Activated CD8-positive, alpha-beta memory T cell treated with anti-CD3 and anti-CD28 coated beads, Interleukin-2, amount 10 ng/mL, durations not matched to agents 7 days and 5 days (primary cell): ENCODE measurements around the gene IL17RE. TPM values are rescaled to one million over a fixed set of nuclear protein-coding genes. Genes with fewer than 3 reads are reported as not detected.
"Not testable (repeated sequence)": the region's sequence is repeated elsewhere in the genome, so short reads cannot be mapped to it uniquely, and the experiment has no call there.

Experiments used
- ATAC-seq: fragments of 150-1000 bp; cut with Tn5 transposase; one replicate; pipeline ENCODE4 v1.10.0; 2021; ENCODE audit warnings: moderate library complexity
- CTCF ChIA-PET: fragments of 350-600 bp; sonication (Branson Sonifier 250); formaldehyde crosslinking; loops from one replicate; lab custom pipeline; 2021; ENCODE audit warnings: antibody characterized with exemption; lab: Charles Lee
- DNase-seq: peaks from one replicate; pipeline ENCODE4 v3.0.0-alpha.2; 2020
- H3K27ac Mint-ChIP-seq: one replicate; pipeline ENCODE4 v1.8.0; 2021; ENCODE audit warnings: mild to moderate bottlenecking, mixed read lengths
- H3K27me3 Mint-ChIP-seq: one replicate; pipeline ENCODE4 v1.8.0; 2021; ENCODE audit warnings: mixed read lengths
- H3K36me3 Mint-ChIP-seq: one replicate; pipeline ENCODE4 v1.8.0; 2021; ENCODE audit warnings: mild to moderate bottlenecking, mixed read lengths
- H3K4me1 Mint-ChIP-seq: one replicate; pipeline ENCODE4 v1.8.0; 2021; ENCODE audit warnings: mixed read lengths
- H3K4me3 Mint-ChIP-seq: one replicate; pipeline ENCODE4 v1.8.0; 2021; ENCODE audit warnings: mild to moderate bottlenecking, moderate library complexity, mixed read lengths
- H3K9me3 Mint-ChIP-seq: one replicate; pipeline ENCODE4 v1.8.0; 2022; ENCODE audit warnings: low read depth, mixed read lengths
- total RNA-seq, 2 experiments: library from RNA; stranded (reverse); gene quantifications; one replicate each; pipeline ENCODE4 v1.2.3, GENCODE V29; 2021

IL17RE gene
- total RNA-seq, 2 experiments from 2014 or later: 0.68 to 1.9 TPM

GRCh38 chr3:9900965-9901415 is 1.7 kb upstream of the IL17RE start:
- H3K27ac Mint-ChIP-seq, H3K36me3 Mint-ChIP-seq, H3K4me3 Mint-ChIP-seq, ATAC-seq, DNase-seq, H3K9me3 Mint-ChIP-seq, H3K27me3 Mint-ChIP-seq: not testable (repeated sequence)
- CTCF ChIA-PET: interaction anchor here (0.9 to 3.7 kb wide), 4 partner anchors 11 to 52 kb away, joined by 3 to 16 read pairs (median 3); partner anchors contain the start of gene CRELD1
- peaks cover 25% of the 10 kb centered on the region for H3K4me1 Mint-ChIP-seq

DNA sequence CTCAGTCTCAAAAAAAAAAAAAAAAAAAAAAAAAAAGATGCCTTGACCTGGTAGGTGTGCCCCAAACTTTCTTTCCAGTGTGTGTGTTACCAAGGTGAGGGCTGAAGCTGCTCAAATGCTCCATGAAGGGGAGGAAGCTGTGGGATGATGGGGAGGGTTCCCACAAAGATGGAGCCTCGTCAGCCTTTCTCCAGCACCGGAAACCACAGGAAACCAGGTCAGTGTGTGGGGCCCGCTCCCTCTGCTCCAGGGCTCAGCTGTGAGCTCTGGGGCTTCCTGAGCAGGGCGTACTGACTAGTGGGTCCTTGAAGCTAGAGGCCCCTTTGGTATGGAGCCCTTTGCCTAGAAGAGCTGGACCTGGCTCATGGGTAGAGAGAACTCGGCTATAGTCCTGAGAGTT is 681 bp upstream of the IL17RE start:
- H3K36me3 Mint-ChIP-seq: no peaks in the 10 kb centered on the region
- no peaks in the 10 kb centered on the region for H3K27me3 Mint-ChIP-seq
- CTCF ChIA-PET: interaction anchor here (0.9 to 3.7 kb wide), 4 partner anchors 10 to 61 kb away, joined by 3 to 16 read pairs (median 4); partner anchors contain the start of gene CRELD1
- peak overlapping the region; percentile 25 for H3K27ac Mint-ChIP-seq
- no peak overlapping the region for H3K4me3 Mint-ChIP-seq
- no peaks in the 10 kb centered on the region for H3K9me3 Mint-ChIP-seq
- H3K4me1 Mint-ChIP-seq: peaks cover 25% of the 10 kb centered on the region
- ATAC-seq: peak; percentile 69
- peak; percentile 59 for DNase-seq

DNA sequence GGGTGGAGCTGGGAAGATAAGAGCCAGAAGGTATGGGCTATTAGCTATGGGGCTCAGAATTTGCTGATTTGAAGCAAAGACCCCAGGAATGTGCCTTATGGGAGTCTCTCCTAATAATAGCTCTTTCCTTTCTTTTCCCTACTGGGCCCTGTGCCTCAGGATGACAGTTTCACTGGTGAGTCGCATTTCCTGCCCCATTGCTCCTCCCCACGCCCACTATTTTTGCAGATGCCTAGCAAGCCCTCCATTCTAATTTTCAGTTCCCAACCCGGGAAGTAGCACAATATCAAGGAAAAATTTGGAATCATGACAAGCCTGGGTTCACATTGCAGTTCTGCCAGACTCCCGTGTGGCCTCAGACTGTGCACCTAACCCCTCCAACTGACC is 583 bp downstream of the IL17RE start:
- ATAC-seq: peak; percentile 41
- H3K27ac Mint-ChIP-seq: no peak overlapping the region
- no peaks in the 10 kb centered on the region for H3K27me3 Mint-ChIP-seq
- CTCF ChIA-PET: interaction anchor here (0.9 to 3.7 kb wide), 3 partner anchors 10 to 29 kb away, joined by 3 to 16 read pairs (median 3); partner anchors contain the start of gene CRELD1
- H3K4me3 Mint-ChIP-seq: no peak overlapping the region
- H3K4me1 Mint-ChIP-seq: peaks cover 25% of the 10 kb centered on the region
- H3K9me3 Mint-ChIP-seq: no peaks in the 10 kb centered on the region
- no peak for DNase-seq
- no peaks in the 10 kb centered on the region for H3K36me3 Mint-ChIP-seq

- Mint-ChIP-seq H3K36me3 (no peaks in the 10 kb centered on the region), H3K4me1 (peaks cover 25% of the 10 kb centered on the region), H3K27ac (no peak overlapping the region), H3K9me3 (no peaks in the 10 kb centered on the region), H3K4me3 (no peak overlapping the region), H3K27me3 (no peaks in the 10 kb centered on the region)
- DNase-seq (no peak), ATAC-seq (no peak)
- CTCF ChIA-PET: interaction anchor here (1.7 to 3.7 kb wide), 2 partner anchors 10 to 29 kb away, joined by 3 to 16 read pairs; partner anchors contain the start of gene CRELD1
Observed at GRCh38 chr3:9903904-9904303, 1.3 kb downstream of the IL17RE start.

GRCh38 chr3:9906480-9906879 is 3.8 kb downstream of the IL17RE start:
- H3K27me3 Mint-ChIP-seq: peaks cover 5% of the 10 kb centered on the region
- CTCF ChIA-PET: interaction anchor here (1.0 kb wide), 1 partner anchor 15 kb away, joined by 4 read pairs; no protein-coding TSS in a partner anchor
- no peaks in the 10 kb centered on the region for H3K36me3 Mint-ChIP-seq
- DNase-seq (no peak), ATAC-seq (no peak)
- peaks cover 25% of the 10 kb centered on the region for H3K4me1 Mint-ChIP-seq
- no peak overlapping the region for H3K4me3 Mint-ChIP-seq
- H3K27ac Mint-ChIP-seq: no peak overlapping the region
- H3K9me3 Mint-ChIP-seq: no peaks in the 10 kb centered on the region

GRCh38 chr3:9908286-9908685 is 5.6 kb downstream of the IL17RE start:
- Mint-ChIP-seq H3K4me3 (no peak overlapping the region), H3K27ac (no peak overlapping the region), H3K36me3 (no peaks in the 10 kb centered on the region), H3K4me1 (peaks cover 20% of the 10 kb centered on the region), H3K9me3 (no peaks in the 10 kb centered on the region), H3K27me3 (peaks cover 9% of the 10 kb centered on the region)
- CTCF ChIA-PET: no interaction called here
- ATAC-seq (no peak), DNase-seq (no peak)

GRCh38 chr3:9909221-9910013 is 6.8 kb downstream of the IL17RE start:
- peaks cover 9% of the 10 kb centered on the region for H3K27me3 Mint-ChIP-seq
- no peak overlapping the region for H3K4me3 Mint-ChIP-seq
- no peaks in the 10 kb centered on the region for H3K36me3 Mint-ChIP-seq
- DNase-seq (no peak), ATAC-seq (no peak)
- no peaks in the 10 kb centered on the region for H3K9me3 Mint-ChIP-seq
- H3K27ac Mint-ChIP-seq: no peak overlapping the region
- peaks cover 15% of the 10 kb centered on the region for H3K4me1 Mint-ChIP-seq
- CTCF ChIA-PET: no interaction called here

DNA sequence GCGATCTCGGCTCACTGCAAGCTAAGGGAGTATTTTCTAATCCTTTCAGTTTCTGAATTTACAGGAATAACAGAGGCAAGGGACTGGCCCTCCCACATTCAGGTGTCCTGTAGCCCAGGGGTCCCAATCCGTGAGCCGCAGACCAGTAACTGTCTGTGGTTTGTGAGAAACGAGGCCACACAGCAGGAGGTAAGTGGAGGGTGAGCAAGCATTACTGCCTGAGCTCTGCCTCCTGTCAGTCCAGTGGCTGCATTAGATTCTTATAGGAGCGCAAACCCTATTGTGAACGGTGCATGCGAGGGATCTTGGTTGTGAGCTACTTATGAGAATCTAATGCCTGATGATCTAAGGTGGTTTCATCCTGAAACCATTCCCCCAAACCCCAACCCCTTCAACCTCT is 9.2 kb downstream of the IL17RE start:
- H3K4me1 Mint-ChIP-seq: peaks cover 25% of the 10 kb centered on the region
- ATAC-seq: no peak
- H3K4me3 Mint-ChIP-seq: no peak overlapping the region
- H3K9me3 Mint-ChIP-seq: no peaks in the 10 kb centered on the region
- H3K36me3 Mint-ChIP-seq: no peaks in the 10 kb centered on the region
- H3K27me3 Mint-ChIP-seq: peaks cover 16% of the 10 kb centered on the region
- no peak for DNase-seq
- CTCF ChIA-PET: interaction anchor here (0.8 to 3.4 kb wide), 6 partner anchors 9 to 21 kb away, joined by 3 to 18 read pairs (median 4); partner anchors contain the start of genes CRELD1 and JAGN1
- no peak overlapping the region for H3K27ac Mint-ChIP-seq

GRCh38 chr3:9912294-9912935 is 9.8 kb downstream of the IL17RE start:
- no peak overlapping the region for H3K27ac Mint-ChIP-seq
- DNase-seq: no peak
- no peaks in the 10 kb centered on the region for H3K9me3 Mint-ChIP-seq
- H3K4me1 Mint-ChIP-seq: peaks cover 25% of the 10 kb centered on the region
- H3K4me3 Mint-ChIP-seq: no peak overlapping the region
- CTCF ChIA-PET: interaction anchor here (0.7 to 3.4 kb wide), 11 partner anchors 9 to 432 kb away, joined by 3 to 18 read pairs (median 3); partner anchors contain the start of genes CRELD1, IL17RE and JAGN1
- H3K27me3 Mint-ChIP-seq: peaks cover 16% of the 10 kb centered on the region
- H3K36me3 Mint-ChIP-seq: no peaks in the 10 kb centered on the region
- ATAC-seq: peak; percentile 18

GRCh38 chr3:9913601-9914000 is 11.0 kb downstream of the IL17RE start:
- DNase-seq: no peak
- Mint-ChIP-seq H3K4me1 (peaks cover 25% of the 10 kb centered on the region), H3K4me3 (no peak overlapping the region), H3K27me3 (peaks cover 16% of the 10 kb centered on the region), H3K27ac (no peak overlapping the region), H3K9me3 (no peaks in the 10 kb centered on the region), H3K36me3 (no peaks in the 10 kb centered on the region)
- CTCF ChIA-PET: interaction anchor here (1.2 to 3.4 kb wide), 5 partner anchors 11 to 86 kb away, joined by 3 to 18 read pairs (median 7); partner anchors contain the start of genes CRELD1, IL17RE and JAGN1
- ATAC-seq: no peak

DNA sequence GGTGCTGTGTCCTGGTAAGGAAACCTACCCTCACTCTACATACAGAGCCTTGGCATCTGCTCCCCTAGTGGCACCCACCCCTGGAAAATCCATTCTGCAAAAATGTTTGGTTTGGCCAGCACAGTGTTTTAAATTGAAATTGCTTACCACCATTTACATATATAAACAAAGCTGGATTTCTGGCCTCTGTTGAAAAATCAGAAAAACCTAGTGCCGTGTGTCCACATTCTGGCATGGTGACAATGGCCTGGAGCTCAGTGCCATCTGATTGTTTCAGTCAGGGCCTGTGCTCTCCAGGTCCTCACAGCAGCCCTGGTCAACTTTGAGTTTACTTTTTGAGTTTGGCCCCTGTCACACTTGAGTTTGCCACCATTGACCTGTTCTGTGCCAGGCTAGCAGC is 11.4 kb downstream of the IL17RE start:
- no peak for ATAC-seq
- peaks cover 16% of the 10 kb centered on the region for H3K27me3 Mint-ChIP-seq
- no peak overlapping the region for H3K4me3 Mint-ChIP-seq
- H3K27ac Mint-ChIP-seq: no peak overlapping the region
- H3K36me3 Mint-ChIP-seq: no peaks in the 10 kb centered on the region
- CTCF ChIA-PET: interaction anchor here (1.6 to 2.4 kb wide), 3 partner anchors 18 to 87 kb away, joined by 6 to 7 read pairs (median 7); partner anchors contain the start of gene JAGN1
- peaks cover 25% of the 10 kb centered on the region for H3K4me1 Mint-ChIP-seq
- no peaks in the 10 kb centered on the region for H3K9me3 Mint-ChIP-seq
- DNase-seq: no peak

DNA sequence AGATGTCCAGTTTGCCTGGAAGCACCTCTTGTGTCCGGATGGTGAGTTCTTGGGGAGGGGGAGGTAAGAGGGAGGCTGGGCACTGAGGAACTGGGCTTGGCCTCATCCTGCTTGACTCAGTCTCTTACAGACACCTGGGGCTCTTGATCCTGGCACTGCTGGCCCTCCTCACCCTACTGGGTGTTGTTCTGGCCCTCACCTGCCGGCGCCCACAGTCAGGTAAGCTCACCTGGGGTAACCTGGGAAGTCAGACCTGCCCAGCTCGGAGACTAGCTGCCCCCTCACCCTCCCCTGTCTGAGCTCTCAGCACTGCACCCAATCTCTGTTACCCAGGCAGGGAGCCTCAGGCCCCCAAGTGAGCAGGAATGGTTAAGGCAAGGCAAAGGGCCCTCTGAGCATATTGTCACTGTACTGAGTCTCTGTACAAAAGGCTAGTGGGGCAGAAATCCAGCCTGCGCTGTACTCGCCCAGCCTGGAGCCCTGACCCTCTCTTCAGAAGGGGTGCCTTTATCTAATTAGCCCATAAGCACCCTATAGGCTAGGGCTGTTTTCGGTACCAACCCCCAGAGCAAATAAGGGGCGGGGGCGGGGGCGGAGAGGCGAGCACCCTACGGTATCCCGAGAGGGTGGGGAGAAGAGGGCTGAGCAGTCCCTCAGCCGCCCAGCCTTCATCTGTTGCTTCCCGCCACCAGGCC is 12.1 kb downstream of the IL17RE start:
- peaks cover 16% of the 10 kb centered on the region for H3K27me3 Mint-ChIP-seq
- ATAC-seq (no peak), DNase-seq (no peak)
- no peak overlapping the region for H3K27ac Mint-ChIP-seq
- no peaks in the 10 kb centered on the region for H3K9me3 Mint-ChIP-seq
- CTCF ChIA-PET: interaction anchor here (1.6 to 1.9 kb wide), 3 partner anchors 18 to 87 kb away, joined by 6 to 7 read pairs (median 7); partner anchors contain the start of gene JAGN1
- H3K4me1 Mint-ChIP-seq: peaks cover 22% of the 10 kb centered on the region
- no peak overlapping the region for H3K4me3 Mint-ChIP-seq
- no peaks in the 10 kb centered on the region for H3K36me3 Mint-ChIP-seq
